Suprapubic skin (tissue), 4 donors: ENCODE data around the gene BASP1.

Source experiments
- CTCF ChIP-seq, 2 donors: fragments of 200-600 bp in 1 of 2; fragments of 450-650 bp in 1 of 2; sonication (generic) in 1 of 2; IDR thresholded peaks; one replicate each; pipeline ENCODE4 v1.5.1; 2016 to 2019; ENCODE audit warnings: antibody characterized with exemption in 2 of 2, mild to moderate bottlenecking in 1 of 2, moderate library complexity in 1 of 2
- POLR2A ChIP-seq, 2 donors: fragments of 450-650 bp; IDR thresholded peaks; one replicate each; pipeline ENCODE4 v1.6.1; 2017; ENCODE audit warnings: antibody characterized with exemption in 2 of 2, mild to moderate bottlenecking in 2 of 2, moderate library complexity in 2 of 2
- POLR2AphosphoS5 ChIP-seq, 3 donors: sonication (generic); formaldehyde crosslinking; IDR thresholded peaks; one replicate each; pipeline ENCODE4 v1.6.1; 2017; ENCODE audit warnings: antibody characterized with exemption in 3 of 3

- TF ChIP-seq CTCF (IDR thresholded peaks at IDR 0.05) = no peak
- no peak for TF ChIP-seq POLR2A (IDR thresholded peaks at IDR 0.05)
- TF ChIP-seq POLR2AphosphoS5 (IDR thresholded peaks at IDR 0.05) = no peak
These were observed 54.7 kb downstream of the BASP1 start for GRCh38 chr5:17272111-17272510.
